Transverse colon (tissue), 3 donors: Measurements from ENCODE around the gene MED29.

Source experiments
- CTCF ChIP-seq, 5 experiments: fragments of 200-600 bp in 3 of 5; fragments of 450-650 bp in 2 of 5; sonication (generic) in 3 of 5; IDR thresholded peaks; 1 replicate in 2 of 5; 2 replicates in 3 of 5; pipeline ENCODE4 v1.5.1; 2016 to 2017; ENCODE audit warnings: antibody characterized with exemption in 5 of 5, inconsistent platforms in 3 of 5, mild to moderate bottlenecking in 2 of 5, moderate library complexity in 1 of 5
- POLR2A ChIP-seq: fragments of 450-650 bp; IDR thresholded peaks from one replicate; pipeline ENCODE4 v1.6.1; 2016; ENCODE audit warnings: antibody characterized with exemption, mild to moderate bottlenecking, moderate library complexity

GRCh38 chr19:39360599-39360998 lies 30.6 kb upstream of the MED29 start:
- no peak for TF ChIP-seq CTCF (IDR thresholded peaks at IDR 0.05)
- TF ChIP-seq POLR2A = no peak
